Smooth muscle cell of the coronary artery (primary cell): ENCODE results near the gene RNF224. TPM values are rescaled to one million over a fixed set of nuclear protein-coding genes. Genes with fewer than 3 reads are reported as not detected.

Experiments
- total RNA-seq: library from RNA; depleted of rRNA; stranded (reverse); fragments of >200 nt; gene quantifications from 2 replicates; pipeline ENCODE4 v1.2.3, GENCODE V29; 2014; ENCODE audit warnings: low replicate concordance

The RNF224 gene
- under 0.01 TPM in 1 of 2 replicates, not detected in the other for total RNA-seq

DNA sequence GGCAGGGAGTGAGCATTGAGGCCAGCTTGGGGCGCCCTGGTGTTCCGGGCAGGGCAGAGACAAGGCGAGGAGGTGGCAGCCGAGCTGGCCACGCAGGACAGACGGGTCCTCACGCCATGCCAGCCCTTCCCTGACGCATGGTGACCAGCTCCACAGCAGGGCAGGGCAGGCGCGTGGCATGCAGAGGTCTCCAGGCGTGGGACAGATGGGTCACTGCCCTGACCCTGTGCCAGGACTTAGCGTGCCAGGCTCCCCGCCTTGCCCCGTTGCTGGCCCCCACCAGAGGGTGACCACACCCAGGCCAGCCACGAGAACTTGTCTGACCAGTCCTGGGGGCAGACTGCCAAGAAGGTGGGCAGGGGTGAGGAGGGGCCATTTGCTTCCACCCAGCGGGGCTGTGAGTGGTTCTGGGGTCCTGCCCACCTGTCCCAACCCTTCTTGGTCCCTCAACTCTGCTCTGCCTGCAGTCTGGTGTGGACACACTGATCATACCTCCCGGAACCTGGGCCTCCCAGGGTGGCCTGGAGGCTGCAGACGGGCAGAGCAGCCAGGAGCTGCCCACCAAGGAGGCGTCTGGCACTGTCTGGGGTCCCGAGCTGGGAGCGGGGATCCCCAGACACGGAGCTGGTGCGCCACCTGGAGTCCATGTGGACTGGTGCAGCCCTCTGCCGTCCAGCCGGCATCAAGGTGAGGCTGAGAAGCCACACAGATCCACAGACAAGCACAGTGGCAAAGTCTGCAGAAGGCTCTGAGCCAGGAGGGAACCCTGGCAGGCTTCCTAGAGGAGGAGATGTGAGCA lies at the start of gene RNF224:
Gene RNF224 (plus strand): TSS at position 449 of the 799 bp plus-strand sequence. CDS start 834 bp downstream, outside the sequence.

DNA sequence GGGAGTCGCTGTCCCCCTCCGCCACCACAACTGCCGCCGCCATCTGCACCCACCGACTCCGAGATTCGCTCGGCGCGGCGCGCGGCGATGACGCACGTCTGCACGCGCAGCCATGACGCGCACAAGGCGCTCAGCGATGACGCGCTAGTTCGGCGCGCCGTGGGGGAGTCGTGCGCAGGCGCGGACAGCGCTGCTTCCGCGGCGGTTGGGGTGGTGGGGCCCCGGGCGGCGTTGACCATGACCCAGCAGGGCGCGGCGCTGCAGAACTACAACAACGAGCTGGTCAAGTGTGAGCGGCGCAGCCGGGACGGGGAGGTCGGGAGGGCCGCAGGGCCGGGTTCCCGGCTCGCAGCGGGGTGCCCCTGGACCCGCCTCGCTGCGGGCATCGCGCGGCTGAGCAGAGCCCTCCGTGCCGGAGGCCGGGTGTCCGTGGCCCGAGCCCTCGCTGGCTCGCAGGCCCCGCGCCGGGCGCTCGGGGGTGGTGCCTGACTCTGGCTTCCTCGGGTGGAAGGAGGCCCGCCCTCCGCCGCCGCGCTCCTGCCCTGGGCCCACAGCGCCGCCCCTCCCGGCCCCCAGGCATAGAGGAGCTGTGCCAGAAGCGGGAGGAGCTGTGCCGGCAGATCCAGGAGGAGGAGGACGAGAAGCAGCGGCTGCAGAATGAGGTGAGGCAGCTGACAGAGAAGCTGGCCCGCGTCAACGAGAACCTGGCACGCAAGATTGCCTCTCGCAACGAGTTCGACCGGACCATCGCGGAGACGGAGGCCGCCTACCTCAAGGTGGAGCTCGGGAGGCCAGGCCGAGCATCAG lies 38.6 kb upstream of the RNF224 start, which contains the start of the genes ANAPC2 and SSNA1:
Gene ANAPC2 (minus strand): TSS at position 71 of the 807 bp plus-strand sequence. CDS start 28 bp downstream, at position 43.
Gene SSNA1 (plus strand): TSS at position 187 of the 807 bp plus-strand sequence. CDS start 51 bp downstream, at position 238.

DNA sequence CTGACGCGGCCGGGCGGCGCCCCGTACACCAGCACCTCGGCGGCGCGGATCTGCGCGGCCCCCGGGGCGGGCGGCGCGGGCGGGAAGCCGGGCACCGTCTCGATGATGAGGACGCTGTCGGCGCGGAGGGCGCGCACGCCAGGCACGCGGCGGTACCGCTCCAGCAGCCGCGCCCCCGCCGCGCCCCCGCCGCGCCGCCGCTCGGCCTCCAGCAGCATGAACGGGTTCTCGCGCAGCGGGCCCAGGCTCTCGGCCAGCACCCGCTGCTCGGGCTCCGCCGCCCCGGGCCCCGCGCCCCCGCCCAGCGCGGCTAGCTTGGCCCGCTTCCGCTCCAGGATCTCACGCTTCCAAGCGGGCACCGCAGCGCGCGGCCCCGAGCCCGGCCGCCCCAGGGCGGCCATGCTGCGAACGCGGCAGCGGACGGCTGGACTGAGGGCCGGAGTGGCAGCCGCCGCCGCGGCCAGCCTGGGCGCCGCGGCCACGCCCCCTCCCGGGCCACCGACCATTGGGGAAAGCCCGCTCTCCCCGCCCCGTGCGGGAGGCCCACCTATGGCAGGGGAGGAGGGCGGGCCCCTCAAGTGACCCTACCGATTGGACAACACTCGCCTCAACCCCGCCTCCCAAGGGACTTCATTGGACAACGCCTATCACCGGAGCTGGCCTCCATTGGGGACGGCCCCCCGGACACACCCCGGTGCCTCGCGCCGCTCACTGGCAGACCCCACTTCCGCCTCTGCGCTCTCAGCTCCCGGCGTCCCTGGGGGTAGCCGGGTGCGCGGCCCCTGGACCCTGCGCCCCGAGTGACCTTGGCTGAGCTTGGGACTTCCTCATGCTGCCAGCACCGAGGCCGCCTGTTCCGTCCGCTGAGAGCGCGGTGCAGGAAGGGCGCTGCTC lies 26.7 kb upstream of the RNF224 start, which contains the start of gene TPRN:
Gene TPRN (minus strand): TSS at position 431 of the 894 bp plus-strand sequence. CDS start 30 bp downstream, at position 401.

DNA sequence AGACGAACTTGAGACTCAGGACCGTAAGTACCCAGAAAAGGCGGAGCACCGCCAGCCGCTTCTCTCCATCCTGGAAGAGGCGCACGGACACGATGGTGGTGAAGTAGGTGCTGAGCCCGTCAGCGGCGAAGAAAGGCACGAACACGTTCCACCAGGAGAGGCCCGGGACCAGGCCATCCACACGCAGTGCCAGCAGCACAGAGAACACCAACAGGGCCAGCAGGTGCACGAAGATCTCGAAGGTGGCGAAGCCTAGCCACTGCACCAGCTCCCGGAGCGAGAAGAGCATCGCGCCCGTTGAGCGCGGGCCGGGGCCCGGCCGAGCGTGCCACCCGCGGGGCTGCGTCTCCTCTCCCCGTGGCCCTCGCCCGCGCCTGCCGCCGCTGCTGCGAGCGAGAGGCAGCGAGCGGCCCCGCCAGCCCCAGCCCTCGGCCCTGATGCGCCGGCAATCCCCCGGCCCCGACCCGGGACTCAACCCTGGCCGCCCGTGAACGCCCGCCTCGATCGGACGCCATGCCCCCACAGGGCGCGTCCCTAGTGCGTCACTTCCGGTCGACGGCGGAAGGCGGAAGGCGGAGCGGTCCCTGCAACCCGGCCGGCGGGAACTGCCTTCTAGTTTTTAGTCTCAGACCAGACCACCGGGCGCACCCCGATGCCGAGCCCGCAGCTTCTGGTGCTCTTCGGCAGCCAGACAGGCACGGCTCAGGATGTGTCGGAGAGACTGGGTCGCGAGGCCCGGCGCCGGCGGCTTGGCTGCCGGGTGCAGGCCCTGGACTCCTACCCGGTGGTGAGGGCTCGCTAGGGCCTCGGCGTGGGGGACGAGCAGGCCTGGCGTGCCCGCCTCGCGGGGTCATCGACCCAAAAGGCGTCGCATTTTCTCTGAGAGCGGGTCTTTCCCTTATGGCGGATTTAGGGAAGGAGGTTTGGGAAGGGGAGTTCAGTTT lies 21.9 kb upstream of the RNF224 start, which contains the start of the genes NDOR1 and TMEM203:
Gene NDOR1 (plus strand): TSS at position 575 of the 944 bp plus-strand sequence. CDS start 78 bp downstream, at position 653.
Gene TMEM203 (minus strand): TSS at position 523 of the 944 bp plus-strand sequence. CDS start 234 bp downstream, at position 289.

DNA sequence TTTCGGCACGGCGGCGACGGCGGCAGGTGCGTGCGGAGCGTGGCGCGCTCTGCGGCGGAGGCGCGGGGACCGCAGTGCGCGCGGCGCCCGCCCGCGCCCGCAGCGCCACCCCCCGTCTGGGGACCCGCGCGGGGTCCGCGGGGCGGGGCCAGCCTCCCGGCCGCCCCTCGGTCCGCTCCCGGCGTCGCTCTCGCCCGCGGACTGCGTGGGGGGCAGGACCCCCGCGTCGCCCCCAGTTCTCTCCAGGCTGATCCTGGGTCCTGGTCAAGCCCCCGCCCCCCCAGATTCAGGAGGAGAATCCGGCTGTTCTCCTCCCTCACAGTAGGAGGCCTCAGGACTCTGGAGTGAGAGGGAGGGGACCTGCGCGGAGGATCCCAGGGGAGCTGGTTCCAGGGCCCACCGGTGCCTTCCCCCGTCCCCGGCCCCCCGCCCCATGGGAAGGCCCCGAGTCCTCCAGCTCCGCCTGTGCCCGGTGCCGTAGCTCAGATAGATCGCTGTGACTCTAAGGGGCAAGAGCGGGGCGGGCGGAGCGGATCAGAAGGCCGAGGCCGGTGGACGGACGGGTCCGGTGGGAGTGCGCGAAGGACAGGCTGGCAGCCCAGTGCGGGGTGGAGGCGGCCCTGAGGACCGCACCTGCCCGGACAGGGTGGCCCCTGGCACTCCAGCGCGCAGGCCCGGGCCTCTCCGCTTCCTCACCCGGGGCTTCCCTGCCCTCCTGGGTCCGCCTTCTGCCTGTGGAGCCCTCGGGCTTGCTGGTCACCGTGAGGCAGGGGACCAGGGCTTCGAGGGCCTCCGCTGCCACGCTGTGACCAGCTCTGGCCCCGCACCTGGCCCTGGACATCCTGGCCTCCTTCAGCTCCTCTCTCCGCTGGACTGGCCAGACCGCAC lies 4.9 kb upstream of the RNF224 start, which contains the start of gene RNF208:
Gene RNF208 (minus strand): TSS at position 51 of the 888 bp plus-strand sequence. CDS start 1,028 bp downstream, outside the sequence.

DNA sequence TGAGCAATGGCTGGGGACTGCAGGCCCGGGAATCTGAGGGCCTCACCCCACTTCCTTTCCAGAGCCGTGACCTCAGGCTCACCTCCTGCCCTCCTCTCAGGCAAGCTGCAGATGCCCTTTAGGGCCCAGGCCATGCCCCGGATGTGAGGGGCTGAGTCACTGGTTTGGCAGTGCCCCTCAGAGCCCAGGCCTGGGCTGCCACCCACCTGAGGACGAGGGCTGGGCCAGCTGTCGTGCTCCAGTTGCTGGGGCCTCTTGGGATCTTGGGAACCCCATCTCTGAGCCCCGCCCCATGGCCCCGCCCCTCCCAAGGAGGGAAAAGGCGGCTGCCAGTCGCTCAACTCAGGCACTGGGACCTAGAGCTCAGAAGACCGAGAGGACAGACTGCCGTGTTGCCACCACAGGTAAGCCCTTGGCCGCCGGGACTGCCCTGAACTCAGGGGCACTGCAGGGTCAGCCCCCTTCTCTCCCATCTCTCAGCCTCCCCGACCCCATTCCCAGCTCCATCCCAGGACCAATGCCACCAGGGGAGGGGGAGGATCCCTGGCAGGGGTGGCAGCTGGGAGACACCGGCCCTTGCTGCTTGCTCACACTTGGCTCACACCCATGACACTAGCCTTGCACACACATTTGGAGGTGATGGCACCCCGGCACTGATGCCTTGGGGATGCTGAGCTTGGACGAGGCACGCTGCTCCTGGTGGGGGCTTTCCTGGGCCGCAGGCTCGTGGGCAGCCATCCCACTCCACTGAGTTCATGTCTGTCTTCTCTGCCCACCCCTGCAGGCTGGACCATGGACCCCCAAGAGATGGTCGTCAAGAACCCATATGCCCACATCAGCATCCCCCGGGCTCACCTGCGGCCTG lies 2.2 kb upstream of the RNF224 start, which contains the start of gene CYSRT1:
Gene CYSRT1 (plus strand): TSS at position 345 of the 865 bp plus-strand sequence. CDS start 448 bp downstream, at position 793.

DNA sequence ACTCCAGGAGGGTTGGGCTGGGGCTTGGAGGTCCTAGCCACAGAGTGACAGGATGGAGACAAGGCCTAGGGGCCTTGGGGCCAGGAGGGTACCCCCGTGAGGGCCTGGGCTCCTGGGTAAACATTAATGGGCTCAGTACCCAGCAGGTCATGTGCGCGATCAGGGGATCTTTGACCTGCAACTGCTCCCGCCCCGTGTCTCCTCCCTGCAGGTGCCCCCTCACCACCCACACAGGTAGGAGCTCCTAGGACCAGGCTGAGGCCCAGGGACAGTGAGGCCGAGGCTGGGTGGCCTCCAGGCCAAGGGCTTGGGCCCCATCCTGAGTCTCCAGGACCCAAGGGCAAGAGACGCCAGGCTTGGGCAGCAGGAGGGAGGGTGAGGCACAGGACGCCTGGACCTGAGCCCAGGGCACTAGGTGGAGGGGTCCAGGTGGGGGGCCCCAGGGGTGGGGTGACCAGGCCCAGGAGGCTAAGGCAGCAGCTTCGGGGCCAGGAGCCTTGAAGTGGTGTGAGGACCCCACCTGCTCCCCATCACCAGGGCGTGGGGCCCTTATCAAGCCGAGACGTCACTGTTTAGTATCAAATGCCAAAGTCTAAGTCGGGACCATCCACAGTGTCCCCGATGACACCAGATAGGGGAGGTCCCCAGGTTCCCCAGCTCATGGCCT lies 3.5 kb downstream of the RNF224 start, which contains the start of gene SLC34A3:
Gene SLC34A3 (plus strand): TSS at position 197 of the 667 bp plus-strand sequence. CDS start 802 bp downstream, outside the sequence.

DNA sequence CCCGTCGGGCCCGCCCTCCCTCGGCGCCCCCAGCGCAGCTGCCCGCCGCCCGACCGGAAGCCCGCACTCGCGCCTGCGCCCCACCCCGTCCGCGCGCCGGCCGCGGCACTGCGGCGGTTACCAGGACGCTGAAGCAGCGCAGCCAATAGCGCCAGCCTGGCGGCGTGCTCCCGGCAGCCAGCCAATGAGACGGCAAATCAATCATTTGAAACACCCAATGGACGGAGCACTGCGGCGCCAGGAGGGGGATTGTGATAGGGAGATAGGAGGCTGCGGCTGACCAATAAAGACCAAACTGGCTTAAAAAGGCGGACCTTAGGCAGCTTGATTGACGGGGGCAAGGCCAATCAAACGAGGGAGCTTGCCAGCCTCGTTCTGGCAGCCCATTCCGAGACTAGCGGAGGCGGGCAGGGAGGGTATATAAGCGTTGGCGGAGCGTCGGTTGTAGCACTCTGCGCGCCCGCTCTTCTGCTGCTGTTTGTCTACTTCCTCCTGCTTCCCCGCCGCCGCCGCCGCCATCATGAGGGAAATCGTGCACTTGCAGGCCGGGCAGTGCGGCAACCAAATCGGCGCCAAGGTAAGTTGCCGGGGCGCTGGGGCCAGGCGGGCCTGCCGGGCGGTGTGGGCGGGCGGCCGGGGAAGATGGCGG lies 13.7 kb downstream of the RNF224 start, which contains the start of gene TUBB4B:
Gene TUBB4B (plus strand): TSS at position 447 of the 649 bp plus-strand sequence. CDS start 74 bp downstream, at position 521.

DNA sequence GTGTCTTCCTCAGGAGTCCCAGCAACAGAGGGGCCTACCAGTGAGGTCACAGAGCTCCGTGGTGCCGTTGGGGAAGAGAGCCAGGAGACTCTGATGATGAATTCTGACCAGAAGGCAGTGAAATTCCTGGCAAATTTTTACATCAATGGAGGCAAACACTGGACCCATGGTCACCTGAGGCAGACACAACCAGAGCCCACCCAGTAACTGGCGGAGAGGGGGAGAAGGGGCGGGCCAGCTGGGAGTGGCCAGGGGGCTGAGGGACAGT lies 23.8 kb downstream of the RNF224 start, which contains the start of gene STPG3:
Gene STPG3 (plus strand): TSS at position 93 of the 268 bp plus-strand sequence. CDS start 1 bp downstream, at position 94.

DNA sequence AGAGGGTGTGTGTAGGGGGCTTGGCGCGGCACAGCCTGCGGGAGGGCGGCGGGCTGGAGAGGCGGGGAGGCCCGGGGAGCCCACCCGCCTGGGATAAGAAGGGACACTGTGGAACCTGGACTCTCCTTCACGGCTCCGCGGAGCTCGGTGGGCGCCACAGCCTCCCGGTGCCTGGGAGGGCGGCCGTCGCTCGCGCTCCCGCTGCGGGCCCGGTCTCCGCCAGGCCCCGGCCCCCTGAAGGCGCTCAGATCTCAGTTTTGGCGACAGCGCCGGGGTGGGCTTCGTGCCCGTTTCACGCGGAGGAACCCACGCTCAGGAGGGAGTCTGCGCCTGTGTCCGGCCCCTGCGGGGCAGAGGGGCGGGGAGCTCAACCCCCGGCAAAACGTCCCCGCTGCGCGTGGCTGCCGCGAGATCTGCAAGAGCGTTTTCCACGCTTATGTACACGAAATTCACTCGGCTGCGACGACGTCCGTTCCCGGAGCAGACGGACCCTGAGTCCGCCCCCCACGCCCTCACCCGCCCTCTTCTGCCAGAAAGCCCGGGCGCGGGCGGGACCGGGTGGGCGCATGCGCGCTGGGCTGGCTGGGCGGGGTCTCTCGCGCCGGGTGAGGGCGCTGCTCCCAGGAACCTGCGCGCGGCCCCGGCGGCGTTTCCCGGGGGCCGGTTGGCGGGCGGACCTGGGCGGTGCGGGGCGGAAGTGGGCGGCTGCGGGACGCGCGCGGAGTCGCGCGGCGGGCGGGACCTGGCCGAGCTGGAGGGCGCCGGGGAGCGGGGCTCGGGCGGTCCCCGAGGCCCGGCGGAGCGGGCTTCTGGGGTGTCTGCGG lies 27.5 kb downstream of the RNF224 start, which contains the start of gene NELFB:
Gene NELFB (plus strand): TSS at position 704 of the 824 bp plus-strand sequence.

DNA sequence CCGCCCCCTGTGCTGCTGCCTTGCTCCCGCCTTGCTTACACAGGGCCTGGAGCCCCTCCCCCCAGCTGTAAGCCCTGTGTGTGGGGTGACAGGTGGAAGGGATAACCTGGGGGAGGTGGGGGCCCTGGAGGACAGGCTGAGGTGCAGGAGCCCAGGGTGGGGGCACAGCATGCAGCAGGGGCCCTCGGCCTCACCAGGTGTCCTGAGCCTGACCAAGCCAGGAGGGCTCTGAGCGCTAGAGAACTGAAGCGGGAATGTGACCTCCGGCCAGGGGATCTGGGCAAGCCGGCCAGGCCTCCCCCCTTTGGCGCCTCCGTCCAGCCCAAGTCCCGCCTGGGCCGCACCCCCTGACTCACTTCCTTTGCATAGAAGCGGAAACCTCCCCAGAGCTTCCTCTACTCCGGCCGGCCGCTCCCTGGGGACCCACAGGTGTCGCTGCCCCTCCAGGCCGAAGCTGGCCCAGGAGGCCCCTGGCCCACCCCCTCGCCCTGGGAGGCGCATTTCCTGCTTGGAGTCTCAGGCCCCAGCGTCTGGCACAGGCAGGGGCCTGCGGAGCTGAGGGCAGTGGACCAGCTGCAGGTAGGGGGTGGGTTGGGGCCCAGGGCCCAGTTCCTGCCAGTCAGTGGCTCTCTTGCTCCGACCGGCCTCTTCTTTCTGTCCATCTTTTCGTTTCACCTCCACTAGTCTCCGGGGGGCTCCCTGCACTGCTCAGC lies 50.2 kb downstream of the RNF224 start, which contains the start of gene TOR4A:
Gene TOR4A (plus strand): TSS at position 398 of the 713 bp plus-strand sequence. CDS start 964 bp downstream, outside the sequence.

